IMR-90 (cell line): Measurements from ENCODE around the gene LDHAL6B. TPM values are rescaled to one million over a fixed set of nuclear protein-coding genes. Genes with fewer than 3 reads are reported as not detected.

Experiments used
- ATAC-seq: fragments of 200-7000 bp; cut with Tn5 transposase; 2 replicates; pipeline ENCODE4 v1.9.1; 2020; ENCODE audit warnings: low read depth, mild to moderate bottlenecking, moderate library complexity
- BruUV-seq: library from RNA; stranded (reverse); fragments of 400-500 nt; replicated peaks from 2 replicates; lab custom pipeline; 2021; lab: Mats Ljungman, UMichigan
- CTCF ChIA-PET: fragments of 300-600 bp; formaldehyde crosslinking; extraction: SDS; loops from one replicate; lab custom pipeline; 2021; ENCODE audit warnings: antibody characterized with exemption; lab: Yijun Ruan, JAX
- POLR2A ChIA-PET: fragments of 300-600 bp; sonication (Branson Sonifier 250); formaldehyde crosslinking; loops from one replicate; lab custom pipeline; 2022; ENCODE audit warnings: antibody characterized with exemption; ENCODE audit not compliant: unreplicated experiment; lab: Charles Lee
- DNase-seq: peaks from one replicate; pipeline ENCODE4 v3.0.0; 2013
- H2AFZ ChIP-seq: replicated peaks from 2 replicates; pipeline ENCODE3; 2013; ENCODE audit warnings: low read length, mild to moderate bottlenecking; ENCODE audit not compliant: poor library complexity
- H2AK5ac ChIP-seq: 2 replicates; pipeline ENCODE4 v1.6.1; 2013; ENCODE audit warnings: low read depth, low read length, inconsistent platforms
- H2AK9ac ChIP-seq: replicated peaks from 2 replicates; pipeline ENCODE3; 2013; ENCODE audit warnings: mild to moderate bottlenecking, low read depth, low read length, moderate library complexity; ENCODE audit not compliant: poor library complexity
- H2BK120ac ChIP-seq: 2 replicates; pipeline ENCODE4 v1.6.1; 2013; ENCODE audit warnings: low read depth, low read length, inconsistent platforms
- H2BK15ac ChIP-seq: 3 replicates; pipeline ENCODE4 v1.6.1; 2013; ENCODE audit warnings: low read depth, low read length, inconsistent platforms
- H2BK20ac ChIP-seq: 2 replicates; pipeline ENCODE4 v1.6.1; 2013; ENCODE audit warnings: low read depth, mild to moderate bottlenecking, inconsistent platforms, low read length, moderate library complexity
- H2BK5ac ChIP-seq: 2 replicates; pipeline ENCODE4 v1.6.1; 2013; ENCODE audit warnings: mild to moderate bottlenecking, low read depth, low read length, inconsistent platforms; ENCODE audit not compliant: poor library complexity, severe bottlenecking
- H3K14ac ChIP-seq: replicated peaks from 2 replicates; pipeline ENCODE4 v1.6.1; 2013; ENCODE audit warnings: low read depth, low read length, inconsistent platforms
- H3K18ac ChIP-seq: 2 replicates; pipeline ENCODE4 v1.6.1; 2013; ENCODE audit warnings: low read depth, low read length, control low read depth
- H3K23ac ChIP-seq: 2 replicates; pipeline ENCODE4 v1.6.1; 2013; ENCODE audit warnings: low read depth, low read length, inconsistent platforms
- H3K27ac ChIP-seq: 2 replicates; pipeline ENCODE4 v1.5.1; 2013; ENCODE audit warnings: mild to moderate bottlenecking, control low read depth, low read length; ENCODE audit not compliant: insufficient read depth
- H3K27me3 ChIP-seq: 2 replicates; pipeline ENCODE4 v1.6.1; 2013; ENCODE audit warnings: low read length; ENCODE audit not compliant: control insufficient read depth, insufficient read depth
- H3K36me3 ChIP-seq: 2 replicates; pipeline ENCODE4 v1.6.1; 2013; ENCODE audit warnings: low read length, mixed read lengths; ENCODE audit not compliant: control insufficient read depth, insufficient read depth
- H3K4ac ChIP-seq: 2 replicates; pipeline ENCODE4 v1.6.1; 2013; ENCODE audit warnings: low read depth, low read length, inconsistent platforms
- H3K4me1 ChIP-seq: 2 replicates; pipeline ENCODE4 v1.6.1; 2013; ENCODE audit warnings: low read length, mixed read lengths; ENCODE audit not compliant: control insufficient read depth, insufficient read depth
- H3K4me2 ChIP-seq: 2 replicates; pipeline ENCODE4 v1.6.1; 2013; ENCODE audit warnings: low read depth, mild to moderate bottlenecking, control low read depth, low read length, moderate library complexity
- H3K4me3 ChIP-seq: 2 replicates; pipeline ENCODE4 v1.5.1; 2013; ENCODE audit warnings: low read depth, mild to moderate bottlenecking, control low read depth, low read length, moderate library complexity; ENCODE audit not compliant: insufficient read depth
- H3K56ac ChIP-seq: 2 replicates; pipeline ENCODE4 v1.6.1; 2013; ENCODE audit warnings: low read length, inconsistent platforms; ENCODE audit not compliant: insufficient read depth; ENCODE audit errors: extremely low read depth
- H3K79me1 ChIP-seq, 2 experiments: 2 replicates each; pipeline ENCODE4 v1.6.1; 2013; ENCODE audit warnings: low read length in 2 of 2, inconsistent platforms in 1 of 2, low read depth in 1 of 2
- H3K9ac ChIP-seq: 2 replicates; pipeline ENCODE4 v1.6.1; 2013; ENCODE audit warnings: low read depth, low read length, control low read depth
- H3K9me1 ChIP-seq: 2 replicates; pipeline ENCODE4 v1.6.1; 2013; ENCODE audit warnings: low read length, inconsistent platforms; ENCODE audit not compliant: insufficient read depth
- H3K9me3 ChIP-seq: 2 replicates; pipeline ENCODE4 v1.6.1; 2013; ENCODE audit warnings: low read length; ENCODE audit not compliant: control insufficient read depth, insufficient read depth
- H4K20me1 ChIP-seq: 2 replicates; pipeline ENCODE4 v1.6.1; 2013; ENCODE audit warnings: low read length, inconsistent platforms; ENCODE audit not compliant: insufficient read depth
- H4K5ac ChIP-seq: 2 replicates; pipeline ENCODE4 v1.6.1; 2013; ENCODE audit warnings: mild to moderate bottlenecking, low read depth, low read length, control low read depth
- H4K8ac ChIP-seq, 2 experiments: 2 replicates each; pipeline ENCODE4 v1.6.1; 2013; ENCODE audit warnings: low read depth in 2 of 2, low read length in 2 of 2, control low read depth in 1 of 2, inconsistent platforms in 1 of 2
- H4K91ac ChIP-seq: 2 replicates; pipeline ENCODE4 v1.6.1; 2013; ENCODE audit warnings: low read depth, low read length, inconsistent platforms; ENCODE audit not compliant: insufficient read depth
- CEBPB ChIP-seq: IDR thresholded peaks from 2 replicates; pipeline ENCODE4 v1.6.1; 2012; ENCODE audit warnings: low read depth, low read length, improper control_type of control experiment
- CHD1 ChIP-seq: IDR thresholded peaks from 2 replicates; pipeline ENCODE4 v1.6.1; 2012; ENCODE audit warnings: low read depth, low read length, improper control_type of control experiment
- POLR2A ChIP-seq: IDR thresholded peaks from 2 replicates; pipeline ENCODE4 v1.6.1; 2012; ENCODE audit warnings: mild to moderate bottlenecking, low read depth, low read length
- RAD21 ChIP-seq: IDR thresholded peaks from 2 replicates; pipeline ENCODE4 v1.6.1; 2012; ENCODE audit warnings: low read length, improper control_type of control experiment
- RCOR1 ChIP-seq: IDR thresholded peaks from 2 replicates; pipeline ENCODE4 v1.6.1; 2012; ENCODE audit warnings: mild to moderate bottlenecking, low read length, improper control_type of control experiment; ENCODE audit not compliant: insufficient replicate concordance
- WGBS, 2 experiments: methylation state at CpG; one replicate each; pipeline versions ENCODE4 v1.1.5 to v1.1.7; 2013; ENCODE audit warnings: missing lambda C conversion rate in 2 of 2; ENCODE audit not compliant: insufficient read length in 1 of 2; ENCODE audit errors: extremely low coverage in 2 of 2; 5-methylcytosine and 5-hydroxymethylcytosine counted together
- dilution Hi-C: fragments of 300-500 bp; cut with HindIII; formaldehyde crosslinking; loops from one replicate; pipeline ENCODE4 v1.14.3; 2018; ENCODE audit warnings: low sequenced_read_pairs; ENCODE audit not compliant: unreplicated experiment
- in situ Hi-C: fragments of 300-500 bp; cut with MboI; formaldehyde crosslinking; loops from 3 replicates; pipeline ENCODE4 v1.14.3; 2019; ENCODE audit warnings: low sequenced_read_pairs, inconsistent platforms, mixed read lengths
- intact Hi-C: fragments of 100-400 bp; cut with micrococcal nuclease; formaldehyde crosslinking; loops from 2 replicates; pipeline ENCODE4 v1.10.0; 2022
- polyA plus RNA-seq, 3 experiments: library from polyadenylated mRNA; depleted of rRNA; stranded (reverse); fragments of >200 nt; gene quantifications; 2 replicates each; pipeline ENCODE4 v1.2.3, GENCODE V29; 2012; ENCODE audit warnings: low replicate concordance in 1 of 3
- total RNA-seq: library from RNA; depleted of rRNA; stranded (reverse); fragments of >200 nt; gene quantifications from 2 replicates; pipeline ENCODE4 v1.2.3, GENCODE V29; 2012
- TF ChIP-seq, protein P1 (sequence below): conservative IDR thresholded peaks from 2 replicates; pipeline ENCODE4 v1.5.1; 2012; ENCODE audit warnings: mild to moderate bottlenecking, low read depth, low read length, improper control_type of control experiment

The LDHAL6B gene
- total and polyA plus RNA-seq, 2 of the 4 experiments (the other 2 are of a cell fraction): not detected

DNA sequence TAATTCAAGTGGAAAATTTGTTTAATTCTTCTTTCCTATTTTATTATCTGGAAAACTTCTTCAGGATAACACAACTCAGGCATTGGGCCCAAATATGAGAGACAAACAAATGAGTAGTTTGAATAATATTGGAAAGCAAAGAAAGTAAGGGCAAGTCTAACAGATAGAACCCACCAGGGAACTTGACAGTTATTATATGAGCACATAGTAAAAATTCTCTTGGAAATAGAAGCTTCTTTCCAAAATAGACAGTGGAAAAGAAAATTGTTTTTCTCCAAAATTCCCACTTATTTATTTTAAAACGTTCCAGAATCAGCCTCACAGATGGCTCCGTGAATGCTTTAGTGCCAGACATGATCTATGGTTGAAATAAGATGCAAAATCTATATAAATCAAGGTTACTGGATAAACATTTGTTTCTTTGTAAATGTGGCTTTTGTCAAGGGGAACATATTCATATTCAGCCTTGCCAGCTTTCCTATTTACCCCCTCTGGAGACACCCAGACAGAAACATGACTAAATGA is 23.9 kb downstream of the LDHAL6B start:
- intact Hi-C loops: no loop called here

More for the DNA sequence above, 23.9 kb downstream of the LDHAL6B start:
- 0 out of 2 replicates have a peak overlapping the region, but pooled peaks have one; percentile 66 for H2AK5ac ChIP-seq
- ChIA-PET POLR2A (no interaction called here), CTCF (no interaction called here)
- peaks cover 23 to 34% of the 10 kb centered on the region in 2 experiments for H3K79me1 ChIP-seq
- H3K56ac ChIP-seq: no peak overlapping the region
- H3K27ac ChIP-seq: no peak overlapping the region
- dilution Hi-C loops: no loop called here
- H3K27me3 ChIP-seq: no peaks in the 10 kb centered on the region
- H3K9ac ChIP-seq: no peak overlapping the region
- no peak for ATAC-seq
- peaks cover 15% of the 10 kb centered on the region for H3K9me1 ChIP-seq
- no peak overlapping the region for H2BK120ac ChIP-seq
- TF ChIP-seq, protein P1, sequence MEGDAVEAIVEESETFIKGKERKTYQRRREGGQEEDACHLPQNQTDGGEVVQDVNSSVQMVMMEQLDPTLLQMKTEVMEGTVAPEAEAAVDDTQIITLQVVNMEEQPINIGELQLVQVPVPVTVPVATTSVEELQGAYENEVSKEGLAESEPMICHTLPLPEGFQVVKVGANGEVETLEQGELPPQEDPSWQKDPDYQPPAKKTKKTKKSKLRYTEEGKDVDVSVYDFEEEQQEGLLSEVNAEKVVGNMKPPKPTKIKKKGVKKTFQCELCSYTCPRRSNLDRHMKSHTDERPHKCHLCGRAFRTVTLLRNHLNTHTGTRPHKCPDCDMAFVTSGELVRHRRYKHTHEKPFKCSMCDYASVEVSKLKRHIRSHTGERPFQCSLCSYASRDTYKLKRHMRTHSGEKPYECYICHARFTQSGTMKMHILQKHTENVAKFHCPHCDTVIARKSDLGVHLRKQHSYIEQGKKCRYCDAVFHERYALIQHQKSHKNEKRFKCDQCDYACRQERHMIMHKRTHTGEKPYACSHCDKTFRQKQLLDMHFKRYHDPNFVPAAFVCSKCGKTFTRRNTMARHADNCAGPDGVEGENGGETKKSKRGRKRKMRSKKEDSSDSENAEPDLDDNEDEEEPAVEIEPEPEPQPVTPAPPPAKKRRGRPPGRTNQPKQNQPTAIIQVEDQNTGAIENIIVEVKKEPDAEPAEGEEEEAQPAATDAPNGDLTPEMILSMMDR: no peak
- TF ChIP-seq RAD21 (no peak), POLR2A (no peak), CEBPB (no peak), CHD1 (no peak), RCOR1 (no peak)
- BruUV-seq: no TSS peak
- H4K20me1 ChIP-seq: peaks cover 6% of the 10 kb centered on the region; the same call in 1 of the 2 replicates
- H2BK15ac ChIP-seq: 0 out of 3 replicates have a peak overlapping the region, but pooled peaks have one; percentile 25
- no peak for DNase-seq
- H3K18ac ChIP-seq: no peak overlapping the region
- H2AK9ac ChIP-seq: no peak overlapping the region
- no peak overlapping the region for H4K8ac ChIP-seq
- H3K9me3 ChIP-seq: no peaks in the 10 kb centered on the region
- H3K23ac ChIP-seq: no peak overlapping the region
- H3K4me3 ChIP-seq: no peak overlapping the region
- H3K4me1 ChIP-seq: peaks cover 7% of the 10 kb centered on the region
- no peak overlapping the region for H4K91ac ChIP-seq
- H4K5ac ChIP-seq: no peak overlapping the region
- 0 out of 2 replicates have a peak overlapping the region, but pooled peaks have one; percentile 29 for H2BK20ac ChIP-seq
- H2AFZ ChIP-seq: no peak overlapping the region
- H3K4ac ChIP-seq: no peak overlapping the region
- no peak overlapping the region for H3K14ac ChIP-seq
- H2BK5ac ChIP-seq: no peak overlapping the region
- peaks cover 6% of the 10 kb centered on the region; the same call in 1 of the 2 replicates for H3K36me3 ChIP-seq
- no peak overlapping the region for H3K4me2 ChIP-seq
- no CpG with 5 or more reads among the region's 2 CpGs for WGBS, 2 experiments
- in situ Hi-C loops: no loop called here
